Amniotic epithelial cell (primary cell): ENCODE measurements around the gene SOAT1.

Experiments used
- DNase-seq: peaks from one replicate; pipeline ENCODE4 v3.0.0-alpha.2; 2010; ENCODE audit warnings: low read depth

Gene SOAT1

GRCh38 chr1:179305450-179305849 lies 11.9 kb downstream of the SOAT1 start:
- no peak for DNase-seq

GRCh38 chr1:179310291-179310690 lies 16.7 kb downstream of the SOAT1 start:
- DNase-seq = peak; percentile 96

GRCh38 chr1:179310721-179311120 lies 17.1 kb downstream of the SOAT1 start:
- peak; percentile 87 for DNase-seq

GRCh38 chr1:179311149-179311700 lies 17.6 kb downstream of the SOAT1 start:
- no peak for DNase-seq

GRCh38 chr1:179313004-179313403 lies 19.4 kb downstream of the SOAT1 start:
- DNase-seq = no peak

- DNase-seq = peak; percentile 50
These were observed 21.3 kb downstream of the SOAT1 start for GRCh38 chr1:179314928-179315327.

- DNase-seq = no peak
These were observed 24.9 kb downstream of the SOAT1 start for GRCh38 chr1:179318491-179318890.

- DNase-seq = no peak
These were observed 28.1 kb downstream of the SOAT1 start for GRCh38 chr1:179321533-179322216.

GRCh38 chr1:179322557-179322956 lies 29.0 kb downstream of the SOAT1 start:
- peak; percentile 95 for DNase-seq

- DNase-seq = peak; percentile 90
These were observed 29.8 kb downstream of the SOAT1 start for GRCh38 chr1:179323436-179323835.

GRCh38 chr1:179325836-179326235 lies 32.2 kb downstream of the SOAT1 start:
- no peak for DNase-seq

- DNase-seq = no peak
These were observed 33.1 kb downstream of the SOAT1 start for GRCh38 chr1:179326746-179327145.

GRCh38 chr1:179327196-179327595 lies 33.6 kb downstream of the SOAT1 start:
- no peak for DNase-seq

GRCh38 chr1:179327679-179328078 lies 34.1 kb downstream of the SOAT1 start:
- peak; percentile 95 for DNase-seq

GRCh38 chr1:179329862-179330261 lies 36.3 kb downstream of the SOAT1 start:
- no peak for DNase-seq

- DNase-seq = no peak
These were observed 40.8 kb downstream of the SOAT1 start for GRCh38 chr1:179334440-179334839.

- DNase-seq = no peak
These were observed 43.7 kb downstream of the SOAT1 start for GRCh38 chr1:179337288-179337687.

GRCh38 chr1:179337942-179338560 lies 44.5 kb downstream of the SOAT1 start:
- no peak for DNase-seq

- no peak for DNase-seq
These were observed 47.3 kb downstream of the SOAT1 start for GRCh38 chr1:179340918-179341317.

- no peak for DNase-seq
These were observed 48.4 kb downstream of the SOAT1 start for GRCh38 chr1:179341943-179342547.

- DNase-seq = no peak
These were observed 49.3 kb downstream of the SOAT1 start for GRCh38 chr1:179342740-179343404.

- peak; percentile 50 for DNase-seq
These were observed 57.7 kb downstream of the SOAT1 start for GRCh38 chr1:179351281-179351680.

GRCh38 chr1:179352236-179352635 lies 58.6 kb downstream of the SOAT1 start:
- no peak for DNase-seq
